Measurements from ENCODE around the gene FAM53A. TPM values are rescaled to one million over a fixed set of nuclear protein-coding genes. Genes with fewer than 3 reads are reported as not detected.

The FAM53A gene
- total RNA-seq, 1 experiment from 2014 or later, result 3.1 TPM

DNA sequence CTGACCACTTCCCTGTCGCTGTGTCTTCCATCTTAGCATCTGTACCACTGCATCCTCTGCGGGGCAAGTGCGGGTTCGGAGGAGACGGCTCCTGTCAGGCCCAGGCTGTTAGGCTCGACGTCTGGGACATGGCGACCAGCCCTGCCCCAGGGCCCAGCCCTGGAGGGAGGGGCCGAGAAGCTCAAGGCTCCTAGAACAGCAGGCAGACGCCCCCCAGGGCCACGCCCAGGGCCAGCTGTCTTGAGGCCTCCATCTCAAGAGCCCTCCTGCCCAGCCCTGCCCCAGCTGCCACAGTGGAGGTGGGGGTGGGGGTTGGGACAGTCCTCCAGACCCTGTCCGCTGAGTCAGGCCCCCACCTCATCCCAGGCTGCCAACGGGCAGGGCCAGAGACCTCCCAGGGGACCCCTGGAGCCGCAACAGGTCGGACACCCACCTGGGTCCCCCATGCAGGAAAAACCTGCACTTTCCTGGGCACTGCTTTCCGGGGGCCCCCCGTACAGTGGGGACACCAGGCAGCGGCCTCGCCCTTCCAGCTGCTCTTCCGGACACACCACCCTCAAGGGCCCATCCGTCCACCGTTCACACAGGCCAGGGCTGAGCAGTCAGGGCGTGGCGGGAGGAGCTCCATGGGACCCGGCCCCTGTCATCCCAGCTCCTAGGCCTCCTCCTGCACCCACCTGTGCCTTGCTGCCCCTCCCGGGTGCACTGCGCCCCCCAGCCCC is 83.1 kb downstream of the FAM53A start:
- Histone ChIP-seq H4K20me1 (ENCODE audit: low read length) (no peaks in the 10 kb centered on the region), H3F3A (ENCODE audit: low read length, unreplicated experiment) (no peaks in the 10 kb centered on the region), H3K27me3 (ENCODE audit: low read length) (no peaks in the 10 kb centered on the region), H3K79me2 (ENCODE audit: low read length) (no peaks in the 10 kb centered on the region), H3K4me2 (ENCODE audit: low read length) (no peak overlapping the region), H3K9me2 (replicated peaks; ENCODE audit: low read length) (no peaks in the 10 kb centered on the region), H3K4me1 (ENCODE audit: insufficient read depth, low read length) (peaks cover 19% of the 10 kb centered on the region; the same call in 1 of the 2 replicates), H2AFZ (ENCODE audit: low read length) (no peak overlapping the region), H3K9me3 (ENCODE audit: low read length) (no peaks in the 10 kb centered on the region), H3K36me3 (ENCODE audit: low read depth, low read length) (no peaks in the 10 kb centered on the region), H3K27ac (ENCODE audit: low read length) (no peak overlapping the region), H3K9ac (ENCODE audit: low read length) (no peak overlapping the region), H3K4me3 (ENCODE audit: low read length) (no peak overlapping the region)
- no peak for DNase-seq
- no peak for ATAC-seq
- intact Hi-C loops (cut with micrococcal nuclease), result no loop called here
- ChIA-PET POLR2A (ENCODE audit: unreplicated experiment) (no interaction called here), CTCF (no interaction called here)
- BruUV-seq (replicated peaks), result no TSS peak
- TF ChIP-seq, protein P1, sequence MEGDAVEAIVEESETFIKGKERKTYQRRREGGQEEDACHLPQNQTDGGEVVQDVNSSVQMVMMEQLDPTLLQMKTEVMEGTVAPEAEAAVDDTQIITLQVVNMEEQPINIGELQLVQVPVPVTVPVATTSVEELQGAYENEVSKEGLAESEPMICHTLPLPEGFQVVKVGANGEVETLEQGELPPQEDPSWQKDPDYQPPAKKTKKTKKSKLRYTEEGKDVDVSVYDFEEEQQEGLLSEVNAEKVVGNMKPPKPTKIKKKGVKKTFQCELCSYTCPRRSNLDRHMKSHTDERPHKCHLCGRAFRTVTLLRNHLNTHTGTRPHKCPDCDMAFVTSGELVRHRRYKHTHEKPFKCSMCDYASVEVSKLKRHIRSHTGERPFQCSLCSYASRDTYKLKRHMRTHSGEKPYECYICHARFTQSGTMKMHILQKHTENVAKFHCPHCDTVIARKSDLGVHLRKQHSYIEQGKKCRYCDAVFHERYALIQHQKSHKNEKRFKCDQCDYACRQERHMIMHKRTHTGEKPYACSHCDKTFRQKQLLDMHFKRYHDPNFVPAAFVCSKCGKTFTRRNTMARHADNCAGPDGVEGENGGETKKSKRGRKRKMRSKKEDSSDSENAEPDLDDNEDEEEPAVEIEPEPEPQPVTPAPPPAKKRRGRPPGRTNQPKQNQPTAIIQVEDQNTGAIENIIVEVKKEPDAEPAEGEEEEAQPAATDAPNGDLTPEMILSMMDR (conservative IDR thresholded peaks at IDR 0.05; ENCODE audit: low read depth, low read length), result no peak
- no peak for TF ChIP-seq EZH2 (IDR thresholded peaks at IDR 0.05; ENCODE audit: low read length, unreplicated experiment)
- no peak for TF ChIP-seq EZH2phosphoT487 (IDR thresholded peaks at IDR 0.05; ENCODE audit: borderline replicate concordance, low read length)

DNA sequence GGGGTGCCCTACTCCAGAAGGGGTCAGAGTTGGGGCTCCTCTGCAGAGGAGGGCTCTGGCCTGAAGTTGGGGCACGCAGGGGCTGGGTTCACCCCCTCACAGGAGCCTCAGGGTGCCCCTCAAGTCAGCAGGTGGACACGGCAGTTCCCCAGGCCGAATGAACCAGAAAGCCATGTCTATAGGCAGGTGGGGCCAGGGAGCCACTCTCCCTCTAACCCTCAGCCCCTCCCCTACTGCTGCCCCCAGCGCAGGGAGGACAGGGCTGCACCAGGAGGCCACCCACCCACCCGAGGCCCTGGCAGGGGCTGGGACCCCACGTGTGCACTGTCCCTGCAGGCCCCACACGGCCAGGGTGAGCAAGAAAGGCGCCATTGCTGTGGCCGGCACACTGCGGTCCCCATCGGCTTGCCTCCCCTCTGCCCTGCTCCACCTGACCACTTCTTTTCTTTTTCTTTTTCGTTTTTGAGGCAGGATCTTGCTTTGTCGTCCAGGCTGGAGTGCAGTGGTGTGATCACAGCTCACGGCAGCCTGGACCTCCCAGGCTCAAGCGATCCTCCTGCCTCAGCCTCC is 83.8 kb downstream of the FAM53A start:
- CTCF ChIA-PET, result no interaction called here
- Histone ChIP-seq H2AFZ (ENCODE audit: low read length) (no peak overlapping the region), H3F3A (ENCODE audit: low read length, unreplicated experiment) (no peaks in the 10 kb centered on the region), H3K27ac (ENCODE audit: low read length) (no peak overlapping the region), H3K4me3 (ENCODE audit: low read length) (no peak overlapping the region), H3K4me2 (ENCODE audit: low read length) (no peak overlapping the region), H3K9me2 (replicated peaks; ENCODE audit: low read length) (no peaks in the 10 kb centered on the region), H3K27me3 (ENCODE audit: low read length) (no peaks in the 10 kb centered on the region), H3K36me3 (ENCODE audit: low read depth, low read length) (no peaks in the 10 kb centered on the region), H3K4me1 (ENCODE audit: insufficient read depth, low read length) (peaks cover 14% of the 10 kb centered on the region; the same call in 1 of the 2 replicates), H3K9me3 (ENCODE audit: low read length) (no peaks in the 10 kb centered on the region), H3K9ac (ENCODE audit: low read length) (no peak overlapping the region), H3K79me2 (ENCODE audit: low read length) (no peaks in the 10 kb centered on the region), H4K20me1 (ENCODE audit: low read length) (no peaks in the 10 kb centered on the region)
- TF ChIP-seq EZH2 (IDR thresholded peaks at IDR 0.05; ENCODE audit: low read length, unreplicated experiment) (no peak), EZH2phosphoT487 (IDR thresholded peaks at IDR 0.05; ENCODE audit: borderline replicate concordance, low read length) (no peak)
- TF ChIP-seq, protein P1 (conservative IDR thresholded peaks at IDR 0.05; ENCODE audit: low read depth, low read length), result no peak
- BruUV-seq (replicated peaks), result no TSS peak
- POLR2A ChIA-PET (ENCODE audit: unreplicated experiment), result no interaction called here
- DNase-seq, result no peak
- intact Hi-C loops (cut with micrococcal nuclease), result no loop called here
- ATAC-seq, result no peak

Data from PC-3 (cell line).